Measurements from ENCODE around the gene NFAT5. TPM values are rescaled to one million over a fixed set of nuclear protein-coding genes. Genes with fewer than 3 reads are reported as not detected.

Gene NFAT5
- total and polyA plus RNA-seq, 9 of the 15 experiments (the other 6 are each of a cell fraction or from before 2014, with no cell fraction given): 0.78 to 20.5 (median 12.4) TPM

GRCh38 chr16:69563605-69564580 lies 1.9 kb upstream of the NFAT5 start (continued):
- TF ChIP-seq, protein P1, sequence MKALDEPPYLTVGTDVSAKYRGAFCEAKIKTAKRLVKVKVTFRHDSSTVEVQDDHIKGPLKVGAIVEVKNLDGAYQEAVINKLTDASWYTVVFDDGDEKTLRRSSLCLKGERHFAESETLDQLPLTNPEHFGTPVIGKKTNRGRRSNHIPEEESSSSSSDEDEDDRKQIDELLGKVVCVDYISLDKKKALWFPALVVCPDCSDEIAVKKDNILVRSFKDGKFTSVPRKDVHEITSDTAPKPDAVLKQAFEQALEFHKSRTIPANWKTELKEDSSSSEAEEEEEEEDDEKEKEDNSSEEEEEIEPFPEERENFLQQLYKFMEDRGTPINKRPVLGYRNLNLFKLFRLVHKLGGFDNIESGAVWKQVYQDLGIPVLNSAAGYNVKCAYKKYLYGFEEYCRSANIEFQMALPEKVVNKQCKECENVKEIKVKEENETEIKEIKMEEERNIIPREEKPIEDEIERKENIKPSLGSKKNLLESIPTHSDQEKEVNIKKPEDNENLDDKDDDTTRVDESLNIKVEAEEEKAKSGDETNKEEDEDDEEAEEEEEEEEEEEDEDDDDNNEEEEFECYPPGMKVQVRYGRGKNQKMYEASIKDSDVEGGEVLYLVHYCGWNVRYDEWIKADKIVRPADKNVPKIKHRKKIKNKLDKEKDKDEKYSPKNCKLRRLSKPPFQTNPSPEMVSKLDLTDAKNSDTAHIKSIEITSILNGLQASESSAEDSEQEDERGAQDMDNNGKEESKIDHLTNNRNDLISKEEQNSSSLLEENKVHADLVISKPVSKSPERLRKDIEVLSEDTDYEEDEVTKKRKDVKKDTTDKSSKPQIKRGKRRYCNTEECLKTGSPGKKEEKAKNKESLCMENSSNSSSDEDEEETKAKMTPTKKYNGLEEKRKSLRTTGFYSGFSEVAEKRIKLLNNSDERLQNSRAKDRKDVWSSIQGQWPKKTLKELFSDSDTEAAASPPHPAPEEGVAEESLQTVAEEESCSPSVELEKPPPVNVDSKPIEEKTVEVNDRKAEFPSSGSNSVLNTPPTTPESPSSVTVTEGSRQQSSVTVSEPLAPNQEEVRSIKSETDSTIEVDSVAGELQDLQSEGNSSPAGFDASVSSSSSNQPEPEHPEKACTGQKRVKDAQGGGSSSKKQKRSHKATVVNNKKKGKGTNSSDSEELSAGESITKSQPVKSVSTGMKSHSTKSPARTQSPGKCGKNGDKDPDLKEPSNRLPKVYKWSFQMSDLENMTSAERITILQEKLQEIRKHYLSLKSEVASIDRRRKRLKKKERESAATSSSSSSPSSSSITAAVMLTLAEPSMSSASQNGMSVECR (CRISPR knock-in tag; IDR thresholded peaks at IDR 0.05): no peak
- TF ChIP-seq SIX5 (IDR thresholded peaks at IDR 0.05; ENCODE audit: borderline replicate concordance in 1 of 2, insufficient read depth in 1 of 2, low read depth in 1 of 2, low read length in 2 of 2) (no peak), SMARCE1 (IDR thresholded peaks at IDR 0.05) (peak; percentile 45; the same call in 1 of the 2 replicates), C11orf30 (IDR thresholded peaks at IDR 0.05; ENCODE audit: low read depth) (no peak), HMGN3 (IDR thresholded peaks at IDR 0.05; ENCODE audit: borderline replicate concordance, extremely low read depth, insufficient read length, low read depth, low read length) (no peak), ZBTB34 (CRISPR knock-in tag; IDR thresholded peaks at IDR 0.05) (no peak), MYBL2 (IDR thresholded peaks at IDR 0.05; ENCODE audit: low read depth) (no peak), MYBL2 (CRISPR knock-in tag; IDR thresholded peaks at IDR 0.05; ENCODE audit: borderline replicate concordance) (no peak)
- TF ChIP-seq, protein P2, sequence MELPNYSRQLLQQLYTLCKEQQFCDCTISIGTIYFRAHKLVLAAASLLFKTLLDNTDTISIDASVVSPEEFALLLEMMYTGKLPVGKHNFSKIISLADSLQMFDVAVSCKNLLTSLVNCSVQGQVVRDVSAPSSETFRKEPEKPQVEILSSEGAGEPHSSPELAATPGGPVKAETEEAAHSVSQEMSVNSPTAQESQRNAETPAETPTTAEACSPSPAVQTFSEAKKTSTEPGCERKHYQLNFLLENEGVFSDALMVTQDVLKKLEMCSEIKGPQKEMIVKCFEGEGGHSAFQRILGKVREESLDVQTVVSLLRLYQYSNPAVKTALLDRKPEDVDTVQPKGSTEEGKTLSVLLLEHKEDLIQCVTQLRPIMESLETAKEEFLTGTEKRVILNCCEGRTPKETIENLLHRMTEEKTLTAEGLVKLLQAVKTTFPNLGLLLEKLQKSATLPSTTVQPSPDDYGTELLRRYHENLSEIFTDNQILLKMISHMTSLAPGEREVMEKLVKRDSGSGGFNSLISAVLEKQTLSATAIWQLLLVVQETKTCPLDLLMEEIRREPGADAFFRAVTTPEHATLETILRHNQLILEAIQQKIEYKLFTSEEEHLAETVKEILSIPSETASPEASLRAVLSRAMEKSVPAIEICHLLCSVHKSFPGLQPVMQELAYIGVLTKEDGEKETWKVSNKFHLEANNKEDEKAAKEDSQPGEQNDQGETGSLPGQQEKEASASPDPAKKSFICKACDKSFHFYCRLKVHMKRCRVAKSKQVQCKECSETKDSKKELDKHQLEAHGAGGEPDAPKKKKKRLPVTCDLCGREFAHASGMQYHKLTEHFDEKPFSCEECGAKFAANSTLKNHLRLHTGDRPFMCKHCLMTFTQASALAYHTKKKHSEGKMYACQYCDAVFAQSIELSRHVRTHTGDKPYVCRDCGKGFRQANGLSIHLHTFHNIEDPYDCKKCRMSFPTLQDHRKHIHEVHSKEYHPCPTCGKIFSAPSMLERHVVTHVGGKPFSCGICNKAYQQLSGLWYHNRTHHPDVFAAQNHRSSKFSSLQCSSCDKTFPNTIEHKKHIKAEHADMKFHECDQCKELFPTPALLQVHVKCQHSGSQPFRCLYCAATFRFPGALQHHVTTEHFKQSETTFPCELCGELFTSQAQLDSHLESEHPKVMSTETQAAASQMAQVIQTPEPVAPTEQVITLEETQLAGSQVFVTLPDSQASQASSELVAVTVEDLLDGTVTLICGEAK (IDR thresholded peaks at IDR 0.05): no peak
- TF ChIP-seq, protein P2 (CRISPR knock-in tag; IDR thresholded peaks at IDR 0.05): no peak

All from K562 (cell line).